HG03432 (cell line): ENCODE measurements around the gene EPHB1.

ENCODE experiments used
- ATAC-seq: cut with Tn5 transposase; IDR thresholded peaks from one replicate; pipeline ENCODE4 v1.9.1; 2021; ENCODE audit warnings: mild to moderate bottlenecking, moderate library complexity; ENCODE audit not compliant: unreplicated experiment

The EPHB1 gene

GRCh38 chr3:135172191-135172869 lies 377.3 kb downstream of the EPHB1 start:
- ATAC-seq, result no peak

GRCh38 chr3:135175728-135176277 lies 380.7 kb downstream of the EPHB1 start:
- ATAC-seq, result no peak

DNA sequence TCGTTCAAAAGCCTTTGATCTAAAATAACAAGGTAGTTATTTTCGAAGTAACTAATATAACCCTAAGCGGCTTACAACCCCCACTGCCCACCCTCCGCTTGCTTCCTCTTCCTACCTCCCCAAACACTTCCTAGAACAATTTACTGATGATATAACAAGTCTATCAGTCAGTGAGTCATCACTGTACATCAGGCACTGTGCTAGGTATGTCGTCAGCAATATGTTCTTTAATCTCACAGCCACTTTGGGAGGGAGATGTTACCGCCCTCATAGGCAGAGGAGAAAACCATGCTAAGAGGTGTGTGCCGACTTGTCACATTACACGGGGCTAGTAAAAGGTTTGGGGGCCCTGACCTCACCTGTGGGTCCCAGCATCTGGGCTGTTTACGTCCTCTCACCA lies 381.8 kb downstream of the EPHB1 start:
- ATAC-seq, result no peak

DNA sequence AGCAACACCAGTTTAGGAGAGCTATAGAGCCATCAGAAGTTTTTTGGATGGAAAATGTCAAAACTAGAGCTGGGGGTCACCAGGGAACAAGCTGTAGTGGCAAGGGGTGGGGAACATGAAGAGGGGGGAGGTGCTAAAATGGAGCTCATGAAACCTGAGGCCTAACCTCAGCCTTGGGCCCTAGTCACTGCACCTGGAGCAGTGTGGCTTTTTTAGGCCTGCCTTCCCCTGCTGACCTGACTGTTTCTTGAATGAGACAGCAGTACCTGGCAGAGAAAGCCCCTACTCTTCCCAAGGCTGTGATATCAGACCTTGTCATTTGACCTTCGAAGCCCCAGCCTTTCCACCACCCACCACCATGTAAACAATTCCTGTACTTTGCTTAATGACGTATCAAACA lies 383.5 kb downstream of the EPHB1 start:
- no peak for ATAC-seq

DNA sequence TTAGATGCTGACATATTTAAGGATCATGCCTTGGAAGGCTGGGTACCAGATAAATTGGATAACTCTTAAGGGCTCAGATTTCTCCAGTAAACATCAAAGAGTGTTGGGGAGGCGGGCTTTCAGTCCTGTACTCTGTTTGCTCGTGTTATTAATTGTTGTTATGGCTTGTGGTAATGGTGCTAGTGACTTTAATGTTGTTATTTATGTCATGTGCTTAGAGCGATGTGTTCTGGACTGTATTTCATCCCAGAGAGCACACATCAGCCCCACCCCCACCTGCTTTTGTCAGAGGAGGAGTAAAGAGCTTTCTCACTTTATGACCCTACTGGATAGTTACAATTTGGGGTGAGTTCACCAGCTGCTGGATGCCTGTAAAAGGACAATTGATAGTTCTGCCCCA lies 386.3 kb downstream of the EPHB1 start:
- no peak for ATAC-seq

DNA sequence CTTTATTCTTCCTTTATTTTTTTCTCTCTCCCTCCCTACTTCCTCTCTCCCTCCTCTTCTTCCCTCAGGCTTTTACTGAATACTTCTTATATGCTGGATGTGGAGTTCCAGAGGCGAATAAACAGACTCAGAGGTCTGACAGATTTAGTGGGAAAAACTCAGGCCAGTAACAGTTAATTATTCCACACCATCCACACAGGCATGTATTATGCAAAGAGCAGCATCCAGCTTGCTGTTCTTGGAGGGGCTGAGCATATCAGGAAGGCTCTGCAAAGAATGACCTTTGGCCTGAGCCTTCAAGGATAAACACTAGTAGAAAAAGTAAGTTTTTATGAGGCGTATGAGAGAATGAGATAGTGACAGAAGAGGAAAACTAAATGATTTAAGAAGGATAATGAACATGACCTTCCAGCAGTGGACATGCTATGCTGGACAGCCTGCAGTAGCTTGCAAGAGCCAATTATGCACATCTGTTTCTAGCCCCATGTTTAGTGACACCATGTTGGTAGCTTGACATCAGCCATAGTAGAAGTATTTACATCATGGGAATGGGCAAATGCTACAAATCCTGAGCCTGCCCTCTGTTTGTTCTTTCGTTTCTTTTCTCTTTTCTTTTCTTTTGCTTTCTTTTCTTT lies 387.4 kb downstream of the EPHB1 start:
- ATAC-seq, result no peak

- ATAC-seq, result no peak
These were observed 395.6 kb downstream of the EPHB1 start for GRCh38 chr3:135190658-135191057.

DNA sequence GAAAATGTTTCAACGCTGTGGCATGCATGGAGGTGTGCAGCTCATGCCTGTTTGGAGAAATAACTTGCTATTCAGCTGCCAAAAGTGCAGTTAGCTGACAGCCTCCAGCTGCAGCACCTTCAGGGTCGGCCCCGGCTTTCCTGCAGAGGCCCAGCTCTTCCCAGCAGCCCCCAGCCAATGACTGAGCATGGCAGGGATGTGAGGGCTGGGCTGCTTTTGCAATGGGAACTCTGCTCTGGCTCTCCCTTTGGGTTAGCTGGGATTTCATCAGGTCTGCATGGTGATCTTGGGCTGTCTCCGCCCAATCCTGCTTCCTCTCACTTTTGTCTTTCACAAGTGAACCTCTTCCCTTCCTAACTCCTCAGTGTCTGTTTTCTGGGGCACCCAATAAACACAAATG lies 396.6 kb downstream of the EPHB1 start:
- ATAC-seq, result no peak

DNA sequence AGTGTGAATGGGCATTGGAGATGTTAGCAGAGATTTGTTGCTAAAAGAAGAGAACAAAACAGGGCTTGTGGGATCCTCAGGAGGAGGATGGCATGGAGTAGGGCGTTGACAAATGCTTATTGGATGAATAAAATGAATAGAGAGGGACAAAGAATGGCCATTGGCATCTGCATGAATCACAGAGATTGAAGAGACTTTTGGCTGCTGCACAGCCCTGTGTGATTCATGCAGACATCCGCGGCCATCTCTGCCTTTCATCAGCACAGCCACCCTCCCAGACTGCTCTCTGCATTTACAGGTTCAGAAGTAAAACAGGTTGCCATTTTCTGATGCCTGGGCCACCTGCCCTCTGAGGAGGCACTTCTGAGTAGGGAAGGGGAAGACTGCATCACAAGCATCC lies 397.9 kb downstream of the EPHB1 start:
- ATAC-seq, result no peak

DNA sequence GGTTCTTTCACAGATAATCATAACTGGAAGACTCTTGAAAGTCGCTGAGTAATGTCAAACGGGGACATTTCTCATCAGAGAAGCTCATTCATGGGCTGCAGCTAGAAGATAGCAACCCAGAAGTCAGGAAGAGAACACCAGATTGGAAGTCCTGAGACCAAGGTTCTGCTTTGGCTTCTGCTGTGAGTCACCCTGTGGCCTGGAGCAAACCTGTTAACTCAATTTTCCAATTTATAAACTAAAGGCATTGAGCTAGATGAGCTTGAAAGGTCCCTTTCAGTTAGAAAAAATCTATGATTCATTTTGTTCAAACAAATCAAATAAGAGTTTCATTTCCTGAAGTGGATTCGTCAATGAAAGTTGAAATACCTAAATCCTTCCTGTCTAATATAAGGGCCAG lies 402.2 kb downstream of the EPHB1 start:
- ATAC-seq, result peak; percentile 49

DNA sequence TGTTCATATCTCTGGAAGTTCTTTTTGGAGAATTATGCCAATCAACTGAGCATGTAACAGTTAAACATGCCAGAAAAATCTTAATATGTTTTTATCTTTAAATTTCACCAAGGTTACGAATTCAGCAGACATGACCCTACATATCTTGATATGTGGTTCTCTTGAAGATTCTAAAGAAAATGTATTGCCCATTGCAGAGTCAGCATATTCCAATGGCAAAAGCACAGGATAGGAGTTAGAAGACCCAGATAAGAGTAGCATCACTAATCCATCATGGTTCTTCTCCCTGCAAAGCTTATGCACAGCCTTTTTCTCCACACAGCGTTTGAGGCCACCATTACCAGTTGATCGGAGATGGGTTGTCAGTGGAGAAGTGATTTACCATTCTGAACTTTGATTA lies 402.8 kb downstream of the EPHB1 start:
- ATAC-seq, result no peak

GRCh38 chr3:135199137-135199536 lies 404.1 kb downstream of the EPHB1 start:
- peak; percentile 74 for ATAC-seq

- ATAC-seq, result no peak
These were observed 408.0 kb downstream of the EPHB1 start for GRCh38 chr3:135203026-135203425.

DNA sequence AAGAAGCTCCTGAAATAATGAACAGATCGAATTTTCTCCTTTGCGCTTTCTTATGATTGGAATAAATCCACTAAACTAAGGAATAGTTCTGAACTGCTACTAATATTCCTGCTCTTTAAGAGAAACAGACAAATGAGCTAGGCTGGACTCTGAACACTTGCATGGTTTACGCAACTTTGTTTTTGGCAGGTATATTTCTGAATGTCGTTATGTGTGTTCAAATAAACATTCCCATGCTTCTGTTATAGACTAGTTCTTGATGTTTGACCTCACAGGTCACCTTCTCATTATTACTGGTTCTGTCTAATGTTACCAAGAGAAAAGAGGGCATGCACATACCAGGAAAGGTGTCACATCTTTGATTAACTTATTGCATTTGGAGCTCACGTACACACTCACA lies 418.2 kb downstream of the EPHB1 start:
- ATAC-seq, result no peak

DNA sequence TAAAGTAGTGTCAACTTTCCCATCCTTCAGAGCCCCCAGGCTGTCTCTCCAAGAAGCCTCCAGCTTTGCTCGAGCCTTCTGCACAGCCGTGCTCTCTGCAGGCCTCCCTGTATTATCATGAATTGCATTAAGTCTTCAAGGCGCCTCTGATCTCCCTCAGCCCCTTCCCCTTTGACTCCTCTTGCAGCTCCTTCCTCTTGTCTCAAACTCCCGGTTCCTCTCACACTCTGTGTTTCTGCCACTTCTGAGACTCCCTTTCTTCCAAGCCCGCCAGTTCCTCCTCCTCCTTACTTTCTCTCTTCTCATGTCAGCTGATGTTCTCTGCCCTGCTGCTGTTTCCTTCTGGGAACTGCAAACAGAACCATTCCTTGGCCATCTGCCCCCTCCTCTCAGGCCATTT lies 418.8 kb downstream of the EPHB1 start:
- ATAC-seq, result no peak

- no peak for ATAC-seq
These were observed 419.3 kb downstream of the EPHB1 start for GRCh38 chr3:135214400-135214799.

DNA sequence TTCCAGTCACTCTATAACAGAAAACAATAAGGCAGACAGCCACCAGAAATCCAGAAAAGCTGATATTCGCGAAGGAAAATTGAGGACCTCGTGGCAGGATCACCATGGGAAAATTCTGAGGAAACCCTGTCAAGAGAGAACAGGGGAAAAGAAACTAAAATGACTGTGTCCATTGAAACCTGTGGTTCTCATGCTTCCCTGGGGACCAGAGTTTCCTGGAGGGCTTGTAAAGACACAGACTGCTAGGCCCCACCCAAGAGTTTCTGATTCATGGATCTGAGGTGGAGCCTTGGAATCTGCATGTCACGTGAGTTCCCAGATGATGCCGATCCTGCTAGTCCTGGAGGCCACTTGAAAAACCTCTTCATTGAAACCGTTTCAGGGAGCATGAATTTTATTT lies 420.5 kb downstream of the EPHB1 start:
- ATAC-seq, result no peak

DNA sequence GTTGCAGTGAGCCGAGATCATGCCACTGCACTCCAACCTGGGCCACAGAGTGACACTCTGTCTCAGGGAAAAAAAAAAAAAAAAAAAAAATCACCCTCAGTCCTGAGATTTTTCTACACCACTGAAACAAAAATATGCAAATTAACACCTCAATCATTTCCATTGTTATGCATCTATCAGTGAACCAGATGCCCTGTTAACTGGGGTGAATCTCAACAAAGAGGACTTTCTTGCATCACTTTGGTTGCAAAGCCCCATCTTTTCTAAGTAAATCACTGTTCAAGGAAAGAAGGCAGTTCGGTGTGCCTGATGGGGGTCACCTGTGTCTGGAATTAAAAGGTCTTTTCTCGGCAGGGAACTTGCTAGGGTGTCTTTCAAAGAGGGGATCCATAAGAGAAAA lies 421.6 kb downstream of the EPHB1 start:
- ATAC-seq, result no peak

- ATAC-seq, result no peak
These were observed 422.7 kb downstream of the EPHB1 start for GRCh38 chr3:135217730-135218129.

- ATAC-seq, result no peak
These were observed 423.2 kb downstream of the EPHB1 start for GRCh38 chr3:135218304-135218703.

DNA sequence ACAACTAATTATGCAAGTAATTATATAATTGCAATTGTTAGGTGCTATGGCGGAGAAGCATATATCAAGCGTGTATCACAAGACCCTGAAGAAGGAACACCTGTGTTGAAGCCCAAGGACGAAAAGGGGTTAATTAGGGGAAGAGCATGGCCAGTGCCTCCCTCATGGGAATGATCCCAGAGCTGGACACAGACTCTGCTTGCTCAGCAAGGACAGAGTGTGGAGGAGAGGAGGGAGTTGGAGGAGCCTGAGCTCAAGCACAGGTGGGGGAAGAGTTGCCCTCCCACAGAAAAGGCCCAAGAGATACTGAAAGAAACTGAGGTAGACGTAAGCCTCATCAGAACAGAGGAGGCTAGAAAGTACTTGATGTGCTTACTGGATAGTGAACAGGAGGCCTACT lies 423.7 kb downstream of the EPHB1 start:
- no peak for ATAC-seq

DNA sequence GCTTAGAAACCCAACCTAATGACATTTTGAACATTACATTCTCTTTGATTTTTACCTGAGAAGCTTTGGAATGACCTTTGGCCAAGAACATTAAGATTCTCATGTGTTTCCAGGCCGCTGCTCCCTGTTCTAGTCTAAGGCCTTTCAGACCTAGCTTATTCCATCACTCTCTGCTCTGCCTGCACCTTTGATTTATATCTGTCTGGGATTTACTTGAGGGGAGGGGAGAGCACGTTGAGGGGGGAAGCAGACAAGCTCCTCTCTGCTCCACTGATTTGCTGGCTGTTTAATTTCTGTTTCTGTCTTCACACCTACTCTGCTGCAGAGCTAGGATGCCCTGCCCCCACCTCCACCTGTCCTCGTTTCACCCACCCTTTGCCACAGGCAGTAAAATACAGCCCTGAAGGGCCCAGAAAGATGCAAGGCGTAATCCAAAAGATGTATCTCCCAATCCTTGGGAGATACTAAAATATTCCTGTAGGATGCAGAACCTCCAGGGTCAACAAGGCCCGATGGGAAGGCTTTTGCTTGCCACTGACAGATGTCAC lies 429.8 kb downstream of the EPHB1 start:
- no peak for ATAC-seq
